Loucy (cell line): ENCODE results near the gene LPGAT1.

Source experiments
- EZH2phosphoT487 ChIP-seq: fragments of 200-600 bp; IDR thresholded peaks from 2 replicates; pipeline ENCODE4 v1.6.1; 2018; ENCODE audit warnings: antibody characterized with exemption, mild to moderate bottlenecking, moderate library complexity, borderline replicate concordance
- TF ChIP-seq, protein P1 (sequence below): fragments of 200-600 bp; sonication (generic); conservative IDR thresholded peaks from 2 replicates; pipeline ENCODE4 v1.5.1; 2014; ENCODE audit warnings: mild to moderate bottlenecking, antibody characterized with exemption, low read length

DNA sequence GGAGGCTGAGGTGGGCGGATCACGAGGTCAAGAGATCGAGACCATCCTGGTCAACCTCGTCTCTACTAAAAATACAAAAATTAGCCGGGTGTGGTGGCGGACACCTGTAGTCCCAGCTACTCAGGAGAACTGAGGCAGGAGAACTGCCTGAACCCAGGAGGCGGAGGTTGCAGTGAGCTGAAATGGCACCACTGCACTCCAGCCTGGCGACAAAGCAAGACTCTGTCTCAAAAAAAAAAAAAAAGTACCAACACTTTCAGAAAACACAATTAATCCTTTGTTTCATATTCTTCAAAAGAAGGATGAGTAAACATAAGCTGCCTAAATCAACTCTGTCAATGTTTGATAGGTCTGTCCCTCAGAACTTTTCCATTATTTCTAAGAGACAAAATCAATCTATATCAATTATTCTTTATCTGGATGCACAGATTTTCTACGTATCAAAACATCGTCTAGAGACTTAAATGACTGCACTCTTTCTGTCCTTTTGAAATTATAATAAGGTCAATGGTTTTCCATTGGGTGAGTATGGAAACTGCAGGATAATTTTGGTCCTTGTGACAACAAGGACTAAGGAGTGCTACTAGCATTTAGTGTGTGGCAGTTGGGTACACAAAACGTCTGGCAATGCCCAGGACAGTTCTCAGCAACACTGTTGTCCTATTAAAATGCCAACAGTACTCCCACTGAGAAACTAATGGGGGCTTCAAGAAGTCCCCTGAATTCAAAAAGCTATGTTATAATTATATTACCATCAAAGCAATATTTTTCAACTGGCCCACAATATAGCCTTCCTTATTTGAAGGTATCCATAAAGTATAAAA, 40.7 kb downstream of the LPGAT1 start:
- TF ChIP-seq, protein P1, sequence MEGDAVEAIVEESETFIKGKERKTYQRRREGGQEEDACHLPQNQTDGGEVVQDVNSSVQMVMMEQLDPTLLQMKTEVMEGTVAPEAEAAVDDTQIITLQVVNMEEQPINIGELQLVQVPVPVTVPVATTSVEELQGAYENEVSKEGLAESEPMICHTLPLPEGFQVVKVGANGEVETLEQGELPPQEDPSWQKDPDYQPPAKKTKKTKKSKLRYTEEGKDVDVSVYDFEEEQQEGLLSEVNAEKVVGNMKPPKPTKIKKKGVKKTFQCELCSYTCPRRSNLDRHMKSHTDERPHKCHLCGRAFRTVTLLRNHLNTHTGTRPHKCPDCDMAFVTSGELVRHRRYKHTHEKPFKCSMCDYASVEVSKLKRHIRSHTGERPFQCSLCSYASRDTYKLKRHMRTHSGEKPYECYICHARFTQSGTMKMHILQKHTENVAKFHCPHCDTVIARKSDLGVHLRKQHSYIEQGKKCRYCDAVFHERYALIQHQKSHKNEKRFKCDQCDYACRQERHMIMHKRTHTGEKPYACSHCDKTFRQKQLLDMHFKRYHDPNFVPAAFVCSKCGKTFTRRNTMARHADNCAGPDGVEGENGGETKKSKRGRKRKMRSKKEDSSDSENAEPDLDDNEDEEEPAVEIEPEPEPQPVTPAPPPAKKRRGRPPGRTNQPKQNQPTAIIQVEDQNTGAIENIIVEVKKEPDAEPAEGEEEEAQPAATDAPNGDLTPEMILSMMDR, result no peak
- TF ChIP-seq EZH2phosphoT487, result no peak
